Measurements from ENCODE around the gene APMAP. TPM values are rescaled to one million over a fixed set of nuclear protein-coding genes. Genes with fewer than 3 reads are reported as not detected.

APMAP gene
- total RNA-seq, 1 experiment from 2014 or later, result 67.8 TPM

DNA sequence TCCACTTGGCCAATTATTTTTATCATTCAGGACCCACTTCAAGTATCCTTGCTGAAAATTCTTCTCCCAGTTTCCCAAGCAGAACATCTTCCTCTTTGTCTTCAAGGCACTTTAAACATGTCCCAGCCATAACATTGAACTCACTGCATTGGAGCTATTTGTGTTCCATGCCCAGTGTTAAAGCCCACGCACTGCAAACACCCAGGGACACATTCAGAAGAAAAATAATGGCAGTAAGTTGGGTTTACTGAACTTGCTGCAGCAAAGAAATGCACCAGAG, 1.6 kb upstream of the APMAP start:
- H4K20me1 ChIP-seq (ENCODE audit: control insufficient read depth, insufficient read depth, insufficient read length), result peaks cover 2% of the 10 kb centered on the region
- peaks cover 29 to 36% of the 10 kb centered on the region in 2 experiments for H3K4me1 Mint-ChIP-seq
- no peak overlapping the region for H3K9ac ChIP-seq (ENCODE audit: extremely low read depth, insufficient read length, low read length)
- no peak overlapping the region for H3K23ac ChIP-seq (ENCODE audit: insufficient read length, low read depth, low read length)
- H2BK15ac ChIP-seq (ENCODE audit: low read depth, low read length), result no peak overlapping the region
- no peak overlapping the region for H3K27ac ChIP-seq (ENCODE audit: insufficient read length, low read depth, low read length)
- TF ChIP-seq, protein P1, sequence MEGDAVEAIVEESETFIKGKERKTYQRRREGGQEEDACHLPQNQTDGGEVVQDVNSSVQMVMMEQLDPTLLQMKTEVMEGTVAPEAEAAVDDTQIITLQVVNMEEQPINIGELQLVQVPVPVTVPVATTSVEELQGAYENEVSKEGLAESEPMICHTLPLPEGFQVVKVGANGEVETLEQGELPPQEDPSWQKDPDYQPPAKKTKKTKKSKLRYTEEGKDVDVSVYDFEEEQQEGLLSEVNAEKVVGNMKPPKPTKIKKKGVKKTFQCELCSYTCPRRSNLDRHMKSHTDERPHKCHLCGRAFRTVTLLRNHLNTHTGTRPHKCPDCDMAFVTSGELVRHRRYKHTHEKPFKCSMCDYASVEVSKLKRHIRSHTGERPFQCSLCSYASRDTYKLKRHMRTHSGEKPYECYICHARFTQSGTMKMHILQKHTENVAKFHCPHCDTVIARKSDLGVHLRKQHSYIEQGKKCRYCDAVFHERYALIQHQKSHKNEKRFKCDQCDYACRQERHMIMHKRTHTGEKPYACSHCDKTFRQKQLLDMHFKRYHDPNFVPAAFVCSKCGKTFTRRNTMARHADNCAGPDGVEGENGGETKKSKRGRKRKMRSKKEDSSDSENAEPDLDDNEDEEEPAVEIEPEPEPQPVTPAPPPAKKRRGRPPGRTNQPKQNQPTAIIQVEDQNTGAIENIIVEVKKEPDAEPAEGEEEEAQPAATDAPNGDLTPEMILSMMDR (conservative IDR thresholded peaks at IDR 0.05), result no peak
- no peaks in the 10 kb centered on the region for H3K9me3 Mint-ChIP-seq
- WGBS (ENCODE audit: extremely low coverage, insufficient read length, low lambda C conversion rate), result no CpG with 5 or more reads among the region's 1 CpG
- H3K27me3 Mint-ChIP-seq (ENCODE audit: low read depth), result peaks cover 36% of the 10 kb centered on the region
- no peak overlapping the region for H3K27ac Mint-ChIP-seq
- H2BK12ac ChIP-seq (ENCODE audit: insufficient read length, low read depth, low read length), result no peak overlapping the region
- H2BK5ac ChIP-seq (ENCODE audit: insufficient read length, low read length), result no peak overlapping the region
- no peak overlapping the region for H2AK5ac ChIP-seq (ENCODE audit: insufficient read length, low read length)
- no peak overlapping the region for H2BK20ac ChIP-seq (ENCODE audit: low read depth, low read length, poor library complexity, severe bottlenecking)
- H3K14ac ChIP-seq (ENCODE audit: insufficient read depth, low read length), result no peak overlapping the region
- no peak overlapping the region for H3K18ac ChIP-seq (ENCODE audit: insufficient read length, low read depth, low read length)
- peaks cover 0 to 4% (median 0%) of the 10 kb centered on the region in 3 experiments; a peak in 1 of 7 replicates for H3K36me3 Mint-ChIP-seq (ENCODE audit: insufficient read depth in 1 of 3, low read depth in 3 of 3)
- no peak overlapping the region for H2AFZ ChIP-seq (ENCODE audit: low read length)
- no peak overlapping the region for H4K91ac ChIP-seq (ENCODE audit: insufficient read length, low read depth, low read length)
- peaks cover 3% of the 10 kb centered on the region; the same call in 1 of the 2 replicates for H3K79me2 ChIP-seq (ENCODE audit: insufficient read depth, low read length)
- peaks cover 8% of the 10 kb centered on the region for H3K23me2 ChIP-seq (ENCODE audit: insufficient read length, low read depth, low read length, poor library complexity, severe bottlenecking)
- no peak overlapping the region for H4K8ac ChIP-seq (replicated peaks; ENCODE audit: insufficient read length, low read depth, low read length)
- H3K56ac ChIP-seq (ENCODE audit: insufficient read length, low read depth, low read length), result no peak overlapping the region
- H3K9me3 ChIP-seq (ENCODE audit: control insufficient read depth, low read depth, low read length), result no peaks in the 10 kb centered on the region
- H2BK120ac ChIP-seq (ENCODE audit: low read depth, low read length, poor library complexity, severe bottlenecking), result no peak overlapping the region
- no peak overlapping the region for H3T11ph ChIP-seq (ENCODE audit: low read length)
- no peak overlapping the region for H4K5ac ChIP-seq (ENCODE audit: insufficient read length, low read depth, low read length)
- no peaks in the 10 kb centered on the region for H3K27me3 ChIP-seq (ENCODE audit: insufficient read depth, low read length)
- H3K4me3 Mint-ChIP-seq, result peak overlapping the region in 1 of 2 experiments; percentile 8; a peak in 2 of 5 replicates
- H3K4ac ChIP-seq (ENCODE audit: low read depth, low read length), result no peak overlapping the region
- H3K79me1 ChIP-seq (ENCODE audit: insufficient read depth, low read depth, low read length, poor library complexity, severe bottlenecking), result no peaks in the 10 kb centered on the region
- H3K4me2 ChIP-seq (ENCODE audit: insufficient read depth, insufficient read length, low read length), result no peak overlapping the region
- DNase-seq, result peak; percentile 14
- peaks cover 4% of the 10 kb centered on the region; the same call in 1 of the 2 replicates for H3K4me1 ChIP-seq (ENCODE audit: insufficient read depth, low read length)
